ENCODE data around the gene SND1. TPM values are rescaled to one million over a fixed set of nuclear protein-coding genes. Genes with fewer than 3 reads are reported as not detected.

SND1 gene
- total and polyA plus RNA-seq, 2 donors (not counting 3 experiments of a cell fraction or from before 2014, with no cell fraction given), result 116 to 249 TPM

DNA sequence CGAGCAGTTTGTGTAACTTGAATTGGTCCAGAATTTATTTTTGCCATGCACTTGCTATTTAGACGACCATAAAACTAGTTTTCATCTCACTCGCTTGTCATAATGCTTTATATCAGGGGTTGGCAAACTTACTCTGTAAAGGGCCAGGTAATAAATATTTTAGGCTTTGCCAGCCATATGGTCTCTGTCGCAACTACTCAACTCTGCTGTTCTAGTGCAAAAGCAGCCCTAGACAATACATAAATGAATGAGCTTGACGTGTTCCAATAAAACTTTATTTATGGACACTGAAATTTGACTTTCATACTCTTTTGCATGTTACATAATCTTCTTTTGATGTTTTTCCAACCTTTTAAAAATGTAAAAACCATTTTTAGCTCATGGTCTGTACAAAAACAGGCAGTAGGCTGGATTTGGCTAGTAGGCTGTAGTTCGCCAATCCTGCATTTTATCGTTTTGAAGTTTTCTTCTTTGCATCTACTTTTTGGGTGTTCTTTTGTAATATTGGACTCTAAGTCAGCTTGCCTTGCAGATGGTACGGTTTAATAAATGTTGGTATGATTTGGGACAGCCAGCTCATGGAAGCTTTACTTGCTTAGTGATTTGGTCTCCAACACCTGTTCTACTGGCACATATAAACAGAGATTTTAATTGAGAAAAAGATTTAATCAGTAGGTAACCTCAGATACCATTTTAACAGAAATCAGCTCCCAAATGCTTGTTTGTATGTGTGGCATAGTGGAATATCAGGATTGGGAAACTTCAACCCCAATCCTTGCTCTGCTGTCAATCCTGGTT lies 25.6 kb downstream of the SND1 start:
- FAIRE-seq (no peak), DNase-seq (ENCODE audit: low read depth, low spot score) (no peak)
- CTCF ChIA-PET, result interaction anchor here (0.9 to 2.4 kb wide), 3 partner anchors 11 to 532 kb away, joined by 3 to 9 read pairs (median 4); no protein-coding TSS in a partner anchor
- Histone ChIP-seq H4K20me1 (replicated peaks; ENCODE audit: control insufficient read depth, extremely low read depth, insufficient read depth, low read length) (peaks cover 3% of the 10 kb centered on the region), H2AFZ (ENCODE audit: low read depth, low read length) (no peak overlapping the region), H3K4me2 (ENCODE audit: insufficient read depth, low read length) (no peak overlapping the region), H3K4me3 (replicated peaks in 1 of 3; ENCODE audit: insufficient read depth in 1 of 3, low read depth in 1 of 3, low read length in 3 of 3) (no peak overlapping the region), H3K36me3 (ENCODE audit: control insufficient read depth in 2 of 2, extremely low read depth in 1 of 2, insufficient read depth in 2 of 2, low read length in 2 of 2) (peaks cover 0 to 8% of the 10 kb centered on the region in 2 experiments), H3K9me3 (replicated peaks; ENCODE audit: control insufficient read depth, insufficient read depth, low read length) (no peaks in the 10 kb centered on the region), H3K27ac (ENCODE audit: insufficient read depth, low read depth, low read length) (no peak overlapping the region), H3K4me1 (ENCODE audit: control insufficient read depth, extremely low read depth, insufficient read depth, low read length) (peaks cover 19% of the 10 kb centered on the region), H3K79me2 (ENCODE audit: control insufficient read depth, insufficient read depth, low read length) (peaks cover 95% of the 10 kb centered on the region), H3K27me3 (ENCODE audit: control insufficient read depth in 2 of 2, insufficient read depth in 2 of 2, low read length in 2 of 2) (no peaks in the 10 kb centered on the region), H3K9me1 (replicated peaks; ENCODE audit: control insufficient read depth, extremely low read depth, insufficient read depth, low read length) (no peaks in the 10 kb centered on the region), H3K9ac (replicated peaks; ENCODE audit: extremely low read depth, insufficient read depth, low read length) (no peak overlapping the region)
- BruUV-seq (replicated peaks), result no TSS peak
- no peak for TF ChIP-seq POLR2A (IDR thresholded peaks at IDR 0.05; ENCODE audit: low read depth, low read length)
- TF ChIP-seq, protein P1, sequence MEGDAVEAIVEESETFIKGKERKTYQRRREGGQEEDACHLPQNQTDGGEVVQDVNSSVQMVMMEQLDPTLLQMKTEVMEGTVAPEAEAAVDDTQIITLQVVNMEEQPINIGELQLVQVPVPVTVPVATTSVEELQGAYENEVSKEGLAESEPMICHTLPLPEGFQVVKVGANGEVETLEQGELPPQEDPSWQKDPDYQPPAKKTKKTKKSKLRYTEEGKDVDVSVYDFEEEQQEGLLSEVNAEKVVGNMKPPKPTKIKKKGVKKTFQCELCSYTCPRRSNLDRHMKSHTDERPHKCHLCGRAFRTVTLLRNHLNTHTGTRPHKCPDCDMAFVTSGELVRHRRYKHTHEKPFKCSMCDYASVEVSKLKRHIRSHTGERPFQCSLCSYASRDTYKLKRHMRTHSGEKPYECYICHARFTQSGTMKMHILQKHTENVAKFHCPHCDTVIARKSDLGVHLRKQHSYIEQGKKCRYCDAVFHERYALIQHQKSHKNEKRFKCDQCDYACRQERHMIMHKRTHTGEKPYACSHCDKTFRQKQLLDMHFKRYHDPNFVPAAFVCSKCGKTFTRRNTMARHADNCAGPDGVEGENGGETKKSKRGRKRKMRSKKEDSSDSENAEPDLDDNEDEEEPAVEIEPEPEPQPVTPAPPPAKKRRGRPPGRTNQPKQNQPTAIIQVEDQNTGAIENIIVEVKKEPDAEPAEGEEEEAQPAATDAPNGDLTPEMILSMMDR (IDR thresholded peaks at IDR 0.05; ENCODE audit: extremely low read depth in 1 of 2, insufficient read depth in 1 of 2, low read depth in 1 of 2, low read length in 2 of 2), result no peak
- TF ChIP-seq, protein P2, sequence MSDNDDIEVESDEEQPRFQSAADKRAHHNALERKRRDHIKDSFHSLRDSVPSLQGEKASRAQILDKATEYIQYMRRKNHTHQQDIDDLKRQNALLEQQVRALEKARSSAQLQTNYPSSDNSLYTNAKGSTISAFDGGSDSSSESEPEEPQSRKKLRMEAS (IDR thresholded peaks at IDR 0.05; ENCODE audit: insufficient read depth, insufficient read length), result no peak
- TF ChIP-seq POLR2AphosphoS5 (IDR thresholded peaks at IDR 0.05; ENCODE audit: insufficient read depth, low read depth, low read length), result no peak
- dilution Hi-C loops (cut with MboI; ENCODE audit: extremely low pct_ligation_motif_present, low sequenced_read_pairs), result no loop called here
- intact Hi-C loops (cut with micrococcal nuclease), result no loop called here
- POLR2A ChIA-PET, result interaction anchor here (0.5 kb wide), 1 partner anchor 1062 kb away, joined by 6 read pairs; no protein-coding TSS in a partner anchor

Data from endothelial cell of umbilical vein (primary cell).